NCI-H748 (cell line): Measurements from ENCODE around the gene HMX1.
A peak's percentile ranks its signal among the peaks of the same experiment; 100 is the strongest.

ENCODE experiments used
- DNase-seq: peaks from one replicate; lab custom pipeline; 2025; ENCODE audit not compliant: unreplicated experiment; lab: John Stamatoyannopoulos, UW

HMX1 gene

DNA sequence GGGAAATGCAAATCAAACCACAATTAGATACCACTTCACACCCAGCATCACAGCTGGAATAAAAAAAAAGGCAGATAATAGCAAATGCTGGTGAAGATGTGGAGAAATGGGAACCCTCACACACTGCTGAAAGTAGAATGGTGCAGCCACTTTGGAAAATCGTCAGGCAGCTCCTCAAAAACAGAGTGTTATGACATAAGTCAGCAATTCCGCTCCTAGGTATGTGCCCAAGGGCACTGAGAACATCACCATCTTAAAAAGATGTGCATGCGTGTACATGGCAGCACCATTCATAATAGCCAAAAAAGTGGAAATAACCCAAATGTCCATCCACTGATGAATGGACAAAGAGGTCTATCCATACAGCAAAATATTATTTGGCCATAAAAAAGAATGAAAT lies 28.0 kb downstream of the HMX1 start:
- DNase-seq = no peak

DNA sequence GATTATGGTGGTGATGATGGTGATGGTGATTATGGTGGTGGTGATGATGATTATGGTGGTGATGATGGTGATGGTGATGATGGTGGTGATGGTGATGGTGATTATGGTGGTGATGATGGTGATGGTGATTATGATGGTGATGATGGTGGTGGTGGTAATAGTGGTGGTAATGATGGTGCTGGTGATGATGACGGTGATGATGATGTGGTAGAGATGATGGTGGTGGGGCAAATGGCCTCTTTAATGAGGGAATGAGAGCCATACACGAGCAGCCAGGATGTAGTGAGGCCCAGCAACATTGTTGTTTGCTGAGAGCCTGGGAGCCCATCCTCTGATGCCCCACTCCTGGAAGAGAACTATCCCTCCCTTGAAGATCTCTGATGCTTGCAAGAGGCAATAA lies 29.0 kb downstream of the HMX1 start:
- no peak for DNase-seq

DNA sequence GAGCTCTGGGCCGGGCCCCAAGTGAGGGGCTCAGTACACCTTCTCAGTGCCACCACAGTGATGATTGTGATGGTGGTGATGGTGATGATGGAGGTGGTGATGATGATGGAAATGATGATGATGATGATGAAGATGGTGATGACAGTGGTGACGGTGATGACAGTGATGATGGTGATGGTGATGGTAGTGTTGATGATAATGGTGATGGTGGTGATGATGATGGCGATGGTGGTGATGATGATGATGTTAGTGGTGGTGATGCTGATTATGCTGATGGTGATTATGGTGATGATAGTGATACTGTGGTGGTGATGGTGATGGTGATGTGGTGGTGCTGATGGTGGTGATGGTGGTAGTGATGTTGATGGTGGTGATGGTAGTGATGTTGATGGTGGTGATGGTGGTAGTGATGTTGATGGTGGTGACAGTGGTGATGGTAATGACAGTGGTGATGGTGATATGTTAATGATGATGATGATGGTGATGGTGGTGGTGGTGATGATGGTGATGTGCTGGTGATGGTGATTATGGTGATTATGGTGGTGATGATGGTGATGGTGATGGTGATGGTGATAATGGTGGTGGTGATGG lies 29.9 kb downstream of the HMX1 start:
- no peak for DNase-seq

DNA sequence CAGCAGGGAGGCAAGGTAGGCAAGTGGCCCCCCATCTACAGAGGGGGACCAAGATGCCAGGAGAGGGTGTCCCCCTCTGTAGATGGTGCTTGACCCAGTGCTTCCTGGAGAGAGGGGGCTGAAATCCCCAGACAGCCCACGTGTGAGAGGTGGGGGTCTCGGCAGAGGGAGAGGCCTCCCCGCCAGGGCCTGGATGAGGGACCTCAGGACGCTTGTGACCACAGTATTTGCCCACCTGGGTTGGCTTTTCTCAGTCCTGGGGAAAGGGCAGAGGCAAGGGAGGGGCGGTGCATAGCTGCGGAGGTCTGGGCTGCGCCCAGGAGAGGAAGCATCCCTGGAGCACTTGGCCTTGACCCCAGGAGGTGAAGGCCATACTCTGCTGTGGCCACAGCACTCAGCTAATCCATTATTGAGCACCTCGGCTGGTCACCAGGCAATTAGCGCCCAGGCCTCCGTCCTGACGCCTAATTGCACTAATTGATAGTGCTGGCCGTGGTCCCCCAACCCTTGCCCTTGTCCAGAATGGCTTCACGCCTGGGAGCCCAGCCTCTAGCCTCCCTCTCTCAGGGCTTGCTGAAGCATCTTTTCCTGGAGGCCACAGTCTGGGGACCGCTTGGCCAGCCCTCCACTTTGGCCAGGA lies 30.7 kb downstream of the HMX1 start:
- DNase-seq = no peak

DNA sequence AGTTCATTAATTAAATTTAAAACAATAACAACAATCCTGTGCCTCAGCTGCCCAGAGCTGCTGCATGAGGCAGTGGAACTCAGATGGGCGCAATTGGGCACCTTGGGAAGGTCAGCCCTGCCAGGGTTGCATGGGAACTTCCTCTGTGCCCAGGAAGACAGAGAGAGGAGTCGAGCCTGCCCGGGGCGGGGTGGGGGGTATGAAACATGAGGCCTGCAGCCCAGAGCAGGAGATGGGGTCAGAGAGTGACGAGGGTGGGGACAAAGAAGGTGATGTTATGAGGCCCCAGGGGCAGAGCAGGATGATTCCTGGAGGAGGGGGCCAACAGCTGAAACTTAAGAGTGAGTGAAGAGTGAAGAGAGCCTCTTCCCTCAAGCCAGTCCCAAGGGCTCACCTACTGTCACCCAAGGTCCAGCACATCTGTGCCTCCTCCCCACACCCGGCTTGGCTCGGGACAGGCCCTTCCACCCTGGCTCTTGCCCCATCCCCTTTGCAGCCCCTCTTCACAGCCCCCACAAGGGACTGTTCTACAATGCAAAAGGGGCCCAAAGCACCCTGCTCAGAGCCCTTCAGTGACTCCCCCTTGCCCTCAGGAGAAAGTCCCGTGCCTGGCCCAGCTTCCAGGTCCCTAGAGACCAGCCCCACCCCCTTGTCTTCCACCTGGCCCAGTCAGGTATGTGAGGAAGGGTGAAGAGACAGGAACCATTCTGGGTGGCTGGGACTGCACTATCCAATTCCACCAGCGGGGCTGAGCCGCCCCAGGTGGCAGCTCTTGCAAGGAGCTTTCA lies 31.4 kb downstream of the HMX1 start:
- no peak for DNase-seq

DNA sequence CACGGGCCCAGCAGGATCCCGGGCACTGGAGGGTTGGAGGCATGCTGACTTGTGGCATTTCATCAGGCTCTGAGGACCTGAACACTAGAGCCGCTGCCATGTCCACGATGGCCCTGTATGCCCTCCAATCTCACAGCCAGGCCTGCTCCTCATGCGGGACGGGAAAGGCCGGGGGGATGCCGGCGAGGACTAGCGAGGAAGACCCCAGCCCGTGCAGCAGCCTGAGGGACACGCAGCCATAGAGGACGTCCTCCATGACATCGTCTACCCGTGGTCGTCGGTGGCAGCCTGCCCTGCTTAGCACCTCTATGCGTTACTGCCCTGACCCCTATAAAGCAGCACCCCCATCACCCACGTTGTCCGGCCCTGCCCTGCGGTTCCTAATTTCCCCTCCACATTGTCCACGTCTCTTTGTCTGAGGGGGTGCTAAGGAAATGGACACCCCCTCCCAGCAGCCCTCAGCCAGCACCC lies 32.6 kb downstream of the HMX1 start:
- DNase-seq = no peak

DNA sequence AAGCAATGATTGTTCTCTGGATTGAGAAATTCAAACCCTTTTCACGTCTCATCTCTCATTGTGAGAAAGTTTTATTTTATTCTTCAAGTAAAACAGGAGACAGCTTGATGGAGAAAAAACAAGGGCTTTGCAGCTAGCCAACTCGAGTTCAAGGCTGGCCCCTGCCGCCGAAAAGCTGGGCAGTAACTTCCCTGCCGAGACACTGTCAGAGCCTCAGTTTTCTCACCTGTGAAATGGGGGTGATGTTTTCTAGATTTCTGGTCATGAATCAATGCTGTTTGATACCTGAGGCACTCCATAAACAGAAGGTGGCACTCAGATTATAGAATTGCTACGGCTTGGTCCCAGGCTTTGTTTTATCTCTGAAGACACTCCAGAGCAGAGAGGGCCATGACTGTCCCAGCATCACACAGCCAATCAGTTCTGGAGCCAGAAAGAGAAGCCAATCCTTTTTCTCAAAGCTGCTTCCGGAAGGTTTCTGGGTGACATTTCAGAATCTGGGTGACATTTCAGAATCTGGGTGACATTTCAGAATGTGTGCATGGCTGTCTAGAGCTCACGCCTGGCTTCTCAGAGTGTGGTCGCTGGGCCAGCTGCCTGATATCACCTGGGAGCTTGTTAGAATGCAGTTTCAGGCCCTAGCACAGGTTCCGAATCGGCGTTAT lies 33.2 kb downstream of the HMX1 start:
- DNase-seq = no peak

DNA sequence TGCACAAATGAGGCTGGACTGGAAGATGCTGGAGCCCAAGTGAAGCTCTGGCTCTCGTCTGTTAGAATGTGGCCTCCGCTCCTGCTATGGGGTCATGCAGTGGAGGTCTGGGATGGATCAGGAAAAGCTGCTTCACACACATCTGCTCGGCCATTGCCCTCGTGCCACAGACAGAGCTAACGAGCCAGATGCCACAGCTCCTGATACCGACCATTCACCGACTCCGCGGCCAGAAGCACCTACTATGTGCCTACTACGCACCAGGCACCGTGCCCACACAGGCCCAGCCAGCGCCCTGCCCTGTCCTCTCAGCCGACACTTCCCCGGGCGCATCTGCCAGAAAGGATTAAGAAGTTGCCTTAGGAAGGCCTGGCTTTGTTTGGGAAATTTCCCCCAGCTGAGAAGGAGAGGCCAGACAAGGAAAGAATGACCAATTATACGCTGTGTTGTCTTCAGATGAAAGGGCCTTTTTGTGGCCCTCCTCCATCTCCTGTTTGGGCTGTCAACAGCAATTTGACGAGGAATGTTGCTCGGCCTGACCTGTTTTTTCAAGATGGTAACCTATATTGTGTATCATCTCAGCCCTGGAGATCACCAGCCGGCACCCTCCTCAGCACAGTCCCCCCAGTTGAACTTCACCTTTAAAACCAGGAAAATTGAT lies 34.3 kb downstream of the HMX1 start:
- DNase-seq = no peak

DNA sequence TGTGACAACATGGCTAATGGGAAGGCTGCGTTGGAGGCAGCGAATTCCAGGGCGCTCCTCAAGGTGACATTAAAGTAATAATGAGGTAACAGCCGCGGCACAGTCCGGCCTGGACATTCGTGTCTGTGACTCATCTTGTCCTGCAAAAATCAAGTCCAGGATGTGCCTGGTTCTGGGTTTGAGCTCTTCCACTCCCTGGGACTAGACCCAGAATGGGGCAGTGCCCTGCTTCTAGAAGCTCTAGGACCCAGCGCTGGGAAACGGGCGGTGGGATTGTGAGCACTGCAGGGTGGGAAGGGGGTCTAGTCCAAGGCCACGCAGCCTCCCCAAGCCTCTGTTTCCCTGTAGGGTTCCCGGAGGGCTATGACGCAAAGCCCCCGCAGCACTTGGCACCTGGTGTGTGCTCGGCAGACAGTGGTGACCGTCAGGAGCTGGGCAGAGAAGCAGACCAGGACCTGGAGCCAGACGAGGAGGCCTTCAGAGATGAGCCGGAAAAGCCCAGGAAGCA lies 34.9 kb downstream of the HMX1 start:
- DNase-seq = no peak

DNA sequence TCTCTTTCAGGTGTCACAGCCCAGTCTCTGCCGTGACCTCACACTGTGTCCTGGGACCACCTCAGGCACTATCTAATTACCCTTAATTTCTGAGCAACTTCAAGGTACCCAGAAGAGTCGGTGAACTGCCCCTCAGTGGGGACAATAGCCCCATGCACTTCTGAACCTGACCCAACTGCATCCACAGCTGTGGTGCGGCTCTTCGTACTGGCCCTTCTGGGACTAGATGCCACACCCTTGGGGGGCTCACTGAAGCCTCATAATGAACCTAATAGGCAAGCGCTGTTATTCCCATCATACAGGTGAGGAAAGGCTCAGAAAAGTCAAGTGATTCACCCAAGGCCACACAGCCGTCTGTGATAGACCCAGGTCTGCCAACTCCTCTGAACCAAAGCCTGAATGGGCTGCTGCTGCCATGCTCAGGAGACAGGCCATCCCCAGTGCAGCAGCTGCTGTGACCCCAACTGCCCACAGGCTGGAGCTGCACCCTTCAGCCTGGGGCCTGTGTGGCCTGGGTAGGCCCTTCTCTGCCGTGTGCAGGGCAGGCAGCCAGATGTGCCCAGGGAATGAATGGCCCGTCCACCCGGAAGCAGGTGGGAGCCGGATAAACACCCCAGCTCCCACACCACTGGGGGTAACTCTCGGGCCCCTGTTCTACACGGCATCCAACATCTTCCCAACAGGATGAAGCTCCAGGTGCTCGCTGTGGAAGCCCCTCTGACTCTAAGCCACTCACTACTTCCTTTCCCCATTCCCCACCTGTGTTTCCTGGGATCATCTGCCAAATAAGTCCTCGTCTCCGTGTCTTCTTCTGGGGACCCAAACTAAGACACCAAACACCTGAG lies 35.9 kb downstream of the HMX1 start:
- DNase-seq = no peak

DNA sequence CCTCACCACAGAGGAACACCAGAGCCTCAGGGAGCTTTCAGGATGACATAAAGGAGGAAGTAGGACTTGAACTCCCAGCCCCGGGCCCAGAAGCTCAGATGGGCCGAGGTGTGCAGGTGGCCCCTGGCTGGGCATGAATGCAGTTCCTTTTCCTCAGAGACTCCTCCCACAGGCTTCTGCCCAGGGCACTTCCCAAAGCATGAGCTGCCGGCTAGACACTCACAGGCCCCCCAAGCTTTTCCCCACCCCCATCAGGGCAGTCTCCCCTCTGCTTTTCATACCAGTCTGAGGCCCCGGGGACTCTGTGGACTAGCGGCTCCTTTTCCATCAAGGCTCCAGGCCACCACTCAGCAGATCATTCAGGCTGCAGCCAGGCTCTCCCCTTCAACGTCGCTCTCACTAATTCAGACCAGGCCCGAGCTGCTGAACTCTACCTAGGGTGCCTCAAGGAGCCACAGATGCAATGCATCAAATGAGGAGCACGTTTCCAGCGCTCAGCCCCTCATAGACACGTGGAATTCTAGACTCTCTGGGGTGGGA lies 36.9 kb downstream of the HMX1 start:
- no peak for DNase-seq

DNA sequence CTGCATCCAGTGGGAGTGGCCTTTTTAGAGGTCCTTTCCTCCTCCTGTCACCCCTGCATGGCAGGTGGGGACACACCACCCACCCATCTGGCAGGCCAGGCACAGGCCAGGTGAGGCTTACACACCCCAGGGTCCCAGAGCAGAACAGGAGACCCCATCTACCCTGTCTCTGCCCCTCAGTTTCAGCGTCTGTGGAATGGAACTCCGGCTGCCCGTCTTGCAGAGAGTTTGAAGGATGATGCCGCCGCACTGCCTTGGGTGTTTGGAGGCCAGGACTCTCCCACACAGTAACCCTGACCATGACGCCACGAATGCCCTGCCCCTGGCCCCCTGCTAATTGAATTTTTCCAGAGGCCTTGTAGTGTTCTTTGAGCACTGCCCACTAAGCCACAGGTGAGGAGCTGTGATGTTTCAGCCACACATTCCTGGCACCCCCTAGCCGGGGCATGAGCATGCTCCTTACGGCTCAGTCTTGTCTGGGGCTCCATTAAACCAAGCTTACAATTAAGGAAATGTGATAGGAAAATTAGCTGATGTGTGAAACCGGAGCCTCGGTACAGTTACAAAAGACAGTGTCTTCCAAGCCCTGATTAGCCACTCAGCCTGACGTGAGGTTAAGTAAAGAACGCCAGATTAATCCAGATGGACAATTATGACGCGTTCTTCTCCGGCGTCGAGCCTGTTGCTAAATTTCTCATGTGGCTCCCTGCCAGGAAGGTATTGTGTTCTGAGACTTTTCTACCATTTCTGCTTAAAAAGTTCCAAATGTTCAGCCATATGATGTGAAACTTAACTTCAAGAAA lies 39.3 kb downstream of the HMX1 start:
- peak; percentile 53 for DNase-seq

DNA sequence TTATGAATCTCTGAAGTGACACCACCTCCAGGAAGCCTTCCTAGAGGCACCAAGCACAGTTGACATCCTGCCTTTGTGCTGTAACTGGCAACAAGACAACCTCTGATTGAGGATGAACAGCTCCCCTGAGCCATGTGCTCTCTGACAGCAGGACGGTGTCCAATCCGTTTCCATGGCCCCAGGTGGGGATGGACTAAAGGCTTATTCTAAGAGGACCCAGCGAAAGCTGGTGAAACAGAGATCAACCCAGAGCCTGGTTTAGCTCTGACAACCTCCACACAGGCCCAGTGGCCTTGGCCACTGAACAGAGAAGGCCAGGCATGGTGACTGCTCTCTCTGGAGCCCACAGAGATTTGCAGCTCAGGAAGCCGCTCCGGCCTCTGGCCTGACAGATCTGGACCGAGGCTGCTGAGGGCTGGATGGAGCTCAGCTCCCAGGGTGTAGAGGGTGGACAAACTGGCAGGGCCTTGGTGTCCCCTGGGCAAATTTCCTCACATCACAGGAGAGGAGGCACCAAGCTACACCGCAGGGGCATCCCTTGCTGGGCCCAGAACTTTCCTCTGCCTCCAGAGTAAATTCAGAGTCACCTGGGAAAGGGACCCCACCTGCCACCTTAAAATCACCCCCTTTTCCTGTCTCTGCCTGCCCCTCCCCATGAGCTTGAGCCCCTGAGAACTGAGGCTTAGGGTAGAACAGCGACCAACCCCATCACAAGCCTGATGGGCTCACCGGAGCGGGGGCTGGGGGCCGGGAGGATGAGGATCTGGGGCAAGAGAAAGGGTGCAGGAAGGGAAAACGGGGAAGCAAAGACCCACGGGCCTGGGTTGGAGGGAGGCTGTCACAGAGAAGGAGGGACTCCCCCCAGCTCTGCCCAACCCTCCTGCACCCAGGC lies 40.2 kb downstream of the HMX1 start:
- no peak for DNase-seq

DNA sequence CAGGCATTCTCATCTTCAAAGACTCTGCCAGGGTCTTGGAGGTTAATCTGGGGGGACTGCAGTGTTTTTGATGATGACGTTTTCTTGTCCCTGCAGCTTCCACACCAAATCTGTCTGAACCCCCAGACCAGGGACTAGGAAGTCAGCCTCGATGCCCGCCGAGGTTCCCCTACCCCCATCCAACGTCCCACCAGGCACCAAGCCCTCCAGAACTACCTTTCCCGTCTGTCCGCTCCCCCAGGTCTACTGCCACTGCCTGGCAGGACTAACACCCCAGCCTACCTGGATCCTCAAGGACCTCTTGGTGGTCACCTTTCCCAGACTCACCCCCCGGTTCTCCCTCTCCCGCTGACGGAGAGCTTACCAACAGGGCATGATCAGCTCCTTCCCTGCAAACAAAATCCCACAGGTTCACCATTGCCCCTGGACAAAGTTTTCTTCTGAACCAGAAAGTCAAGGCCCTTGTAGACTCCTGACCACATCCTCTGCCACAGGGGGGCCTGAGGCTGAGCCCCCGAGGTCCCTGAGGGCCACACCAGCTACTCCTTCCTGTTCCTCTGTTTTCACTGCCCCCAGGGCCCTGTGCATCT lies 40.9 kb downstream of the HMX1 start:
- DNase-seq = no peak

DNA sequence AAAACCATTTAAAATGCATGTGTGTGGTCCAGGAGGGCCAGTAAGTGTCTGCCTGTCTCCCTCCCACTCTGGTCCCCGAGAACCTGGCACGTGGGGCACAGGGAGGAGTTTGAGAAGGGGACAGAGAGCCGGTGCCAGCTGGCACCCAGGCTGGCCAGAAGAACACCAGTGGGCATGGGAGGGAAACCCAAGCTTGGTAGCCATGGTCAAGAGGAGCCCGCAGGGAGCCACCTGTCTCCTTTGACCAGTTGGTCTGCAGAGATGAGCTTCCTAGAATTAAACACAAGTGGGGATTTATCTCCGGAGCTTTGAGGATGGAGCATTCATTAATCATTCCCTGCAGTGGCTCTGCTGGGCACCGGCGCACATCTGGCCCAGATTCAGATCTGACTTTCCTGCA lies 41.6 kb downstream of the HMX1 start:
- DNase-seq = no peak

DNA sequence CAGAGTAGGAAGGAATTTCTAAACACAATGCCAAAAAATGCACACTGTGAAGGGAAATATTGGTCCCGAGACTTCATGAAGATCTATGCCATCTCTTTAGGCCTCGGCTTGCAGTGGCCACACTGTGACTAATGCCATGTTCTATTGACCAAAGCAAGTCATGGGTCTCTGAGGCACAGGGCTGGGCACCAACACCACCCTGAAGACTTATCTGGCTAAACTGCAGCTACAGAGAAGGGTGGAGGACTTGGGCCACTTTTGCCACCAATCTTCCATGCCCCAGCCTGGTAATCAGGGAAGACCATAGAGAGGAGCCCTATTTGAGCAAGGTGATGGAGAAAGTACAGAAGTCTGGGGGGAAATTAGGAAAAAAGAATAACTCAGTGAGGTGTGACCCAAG lies 42.1 kb downstream of the HMX1 start:
- DNase-seq = no peak

DNA sequence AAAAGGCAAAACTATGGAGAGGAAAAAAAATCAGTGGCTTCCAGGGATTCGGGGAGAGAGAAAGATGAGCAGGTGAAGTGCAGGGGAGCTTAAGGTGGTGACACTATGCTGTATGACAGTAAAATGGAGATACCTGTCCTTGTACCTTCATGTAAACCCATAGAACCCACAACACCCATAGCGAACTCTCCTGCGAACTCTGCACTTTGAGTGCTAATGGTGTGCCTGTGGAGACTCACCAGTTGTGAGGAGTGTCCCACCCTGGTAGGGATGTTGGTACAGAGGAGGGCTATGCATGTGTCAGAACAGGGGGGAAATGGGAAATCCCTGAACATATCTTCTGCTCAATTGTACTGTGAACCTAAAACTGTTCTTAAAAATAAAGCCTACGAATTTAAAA lies 42.8 kb downstream of the HMX1 start:
- no peak for DNase-seq
